Skin of body (tissue), 2 donors: ENCODE results near the gene ALDH1A2. TPM values are rescaled to one million over a fixed set of nuclear protein-coding genes. Genes with fewer than 3 reads are reported as not detected.
A peak's percentile ranks its signal among the peaks of the same experiment; 100 is the strongest.
"Not testable (repeated sequence)": the region's sequence is repeated elsewhere in the genome, so short reads cannot be mapped to it uniquely, and the experiment has no call there.

Experiments
- DNase-seq: peaks from one replicate; lab custom pipeline; 2025; lab: John Stamatoyannopoulos, UW
- total RNA-seq: library from RNA; depleted of rRNA; stranded (reverse); fragments of >200 nt; gene quantifications from one replicate; pipeline ENCODE4 v1.2.3, GENCODE V29; 2014

ALDH1A2 gene
- total RNA-seq, 1 donor from 2014 or later = 3.9 TPM

- DNase-seq = not testable (repeated sequence)
Measured at GRCh38 chr15:57999699-58000098, 65.8 kb downstream of the ALDH1A2 start.

- no peak for DNase-seq
Measured at GRCh38 chr15:57996561-57996960, 69.0 kb downstream of the ALDH1A2 start.

DNA sequence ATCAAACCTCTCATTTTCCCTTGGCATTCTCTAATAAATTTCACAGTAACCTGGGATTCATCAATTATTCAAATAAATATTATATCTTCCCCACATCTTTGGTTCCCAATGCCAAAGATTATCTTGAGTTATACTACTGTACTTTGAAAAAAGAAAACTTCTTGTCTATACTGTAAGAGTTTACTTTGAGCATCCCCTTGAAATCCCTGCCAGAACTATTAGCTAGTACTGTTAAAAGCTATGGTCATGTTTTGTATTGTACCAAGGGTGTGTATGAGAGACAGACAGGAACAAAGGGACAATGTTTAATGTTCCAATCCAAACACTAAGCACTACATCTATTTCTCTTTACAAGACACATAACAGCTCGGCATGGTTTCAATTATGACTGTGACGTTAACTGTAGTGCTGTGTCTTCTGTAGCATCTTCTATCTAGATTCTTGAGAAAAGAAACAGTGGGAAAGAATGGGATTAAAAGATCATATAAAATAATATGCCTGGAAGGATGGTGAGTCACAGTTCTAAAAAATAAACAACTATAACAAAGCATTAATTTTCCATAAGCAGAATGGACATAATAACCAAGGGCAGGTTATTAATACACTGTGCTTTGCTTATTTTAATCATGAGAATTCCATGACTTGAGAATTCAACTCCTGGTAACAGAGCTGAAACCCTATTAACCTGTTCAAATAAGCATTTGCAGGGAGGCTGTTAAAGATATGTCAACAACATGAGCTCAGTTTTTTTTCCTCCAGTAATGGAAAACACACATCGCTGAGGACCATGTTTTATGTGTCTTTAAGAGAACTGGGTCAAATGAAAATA, 71.1 kb downstream of the ALDH1A2 start:
- peak; percentile 32 for DNase-seq

GRCh38 chr15:57993409-57994145, 71.9 kb downstream of the ALDH1A2 start:
- DNase-seq = no peak

- DNase-seq = no peak
Measured at GRCh38 chr15:57992761-57993355, 72.7 kb downstream of the ALDH1A2 start.

DNA sequence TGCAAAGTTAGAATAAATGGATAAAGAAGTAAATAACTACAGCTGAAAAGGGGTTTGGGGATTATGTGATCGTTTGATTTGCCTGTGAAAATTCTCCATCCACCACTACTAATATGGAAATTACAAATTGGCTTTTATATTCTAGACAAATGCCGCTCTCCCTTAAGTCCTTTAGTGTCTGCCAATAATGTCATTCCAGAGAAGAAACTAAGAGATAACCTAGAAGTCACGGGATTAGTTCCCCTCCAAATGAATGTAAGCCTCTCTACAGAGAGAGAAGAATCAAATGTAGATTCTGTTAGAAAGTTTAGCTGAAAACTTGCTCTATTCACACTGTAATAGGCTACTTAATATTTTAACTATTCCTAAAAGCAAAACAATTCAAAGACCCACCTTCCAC, 92.0 kb downstream of the ALDH1A2 start:
- DNase-seq = no peak

- no peak for DNase-seq
Measured at GRCh38 chr15:57972864-57973263, 92.6 kb downstream of the ALDH1A2 start.

- DNase-seq = no peak
Measured at GRCh38 chr15:57969996-57970395, 95.5 kb downstream of the ALDH1A2 start.

DNA sequence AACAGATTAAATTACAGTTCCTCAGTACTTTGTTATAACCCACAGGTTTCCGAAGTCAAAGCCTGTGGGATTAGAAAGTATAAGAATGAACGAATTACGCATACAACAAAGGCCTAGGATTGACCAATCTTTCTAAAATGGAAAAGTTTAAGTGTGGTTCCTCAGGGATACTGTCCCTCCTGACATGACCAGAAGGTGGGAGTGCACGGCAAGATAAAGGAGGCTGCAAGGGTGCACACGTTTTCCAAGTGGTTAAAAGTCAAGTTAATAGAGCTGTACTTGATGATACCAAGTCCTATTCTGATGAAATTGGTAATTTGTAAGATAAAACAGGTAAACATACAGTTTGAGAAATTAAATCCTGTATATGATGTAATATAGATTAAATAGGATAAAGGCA, 96.2 kb downstream of the ALDH1A2 start:
- no peak for DNase-seq

DNA sequence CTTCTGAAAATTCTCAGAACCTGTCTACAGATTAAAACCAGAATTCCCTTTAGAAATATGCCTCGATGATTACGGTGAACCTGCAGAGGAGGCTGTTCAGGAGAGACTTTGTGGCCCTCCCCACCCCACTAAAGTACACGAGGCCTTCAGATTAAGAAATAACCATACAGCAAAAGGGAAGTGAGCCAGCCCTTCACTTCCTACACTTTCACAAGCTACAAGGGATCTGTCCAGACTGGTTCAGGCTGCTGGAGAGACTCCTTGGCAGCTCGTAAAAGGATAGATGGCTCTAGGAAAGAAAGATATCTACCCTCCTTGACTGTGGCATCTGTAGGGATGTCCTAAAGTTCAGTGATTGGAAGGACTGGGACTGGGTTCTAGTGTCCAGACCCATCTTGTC, 102.6 kb downstream of the ALDH1A2 start:
- no peak for DNase-seq

DNA sequence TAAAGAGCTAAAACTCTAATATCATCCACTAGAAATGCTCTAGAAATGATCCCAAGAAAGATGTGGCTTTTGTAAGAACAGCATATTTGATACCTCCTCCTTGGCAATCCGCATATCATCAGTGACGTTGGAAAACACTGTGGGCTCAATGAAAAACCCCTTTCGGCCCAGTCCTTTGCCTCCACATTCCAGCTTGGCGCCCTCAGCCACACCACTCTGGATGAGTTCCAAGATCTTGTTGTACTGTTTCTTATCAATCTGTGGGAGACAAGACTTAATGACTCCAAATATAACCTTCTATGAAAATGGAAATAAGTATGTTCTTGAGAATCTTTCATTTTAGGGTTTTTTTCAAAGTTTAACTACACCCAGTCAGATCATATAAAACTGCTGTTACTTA, 103.6 kb downstream of the ALDH1A2 start:
- no peak for DNase-seq

DNA sequence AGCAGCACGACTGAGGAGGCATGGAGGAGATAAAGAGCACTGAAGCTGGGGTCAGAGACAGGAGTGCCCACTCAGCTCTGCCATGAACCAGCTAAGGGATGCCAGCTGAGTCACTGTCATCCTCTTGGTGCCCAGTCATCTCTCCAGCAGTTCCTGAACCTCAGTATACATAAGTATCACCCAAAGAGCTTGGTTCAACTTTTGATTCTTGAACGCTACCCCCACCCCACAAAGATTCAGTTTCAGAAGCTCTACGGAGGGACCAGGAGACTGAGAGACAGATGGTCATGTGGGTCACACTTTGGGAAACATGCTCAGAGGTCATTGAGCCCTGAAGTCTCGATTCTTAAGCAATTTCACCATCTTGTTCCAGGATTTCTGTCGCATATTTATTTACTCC, 108.4 kb downstream of the ALDH1A2 start:
- no peak for DNase-seq

- DNase-seq = no peak
Measured at GRCh38 chr15:57953874-57954273, 111.6 kb downstream of the ALDH1A2 start.

- no peak for DNase-seq
Measured at GRCh38 chr15:57951328-57951932, 114.1 kb downstream of the ALDH1A2 start.

DNA sequence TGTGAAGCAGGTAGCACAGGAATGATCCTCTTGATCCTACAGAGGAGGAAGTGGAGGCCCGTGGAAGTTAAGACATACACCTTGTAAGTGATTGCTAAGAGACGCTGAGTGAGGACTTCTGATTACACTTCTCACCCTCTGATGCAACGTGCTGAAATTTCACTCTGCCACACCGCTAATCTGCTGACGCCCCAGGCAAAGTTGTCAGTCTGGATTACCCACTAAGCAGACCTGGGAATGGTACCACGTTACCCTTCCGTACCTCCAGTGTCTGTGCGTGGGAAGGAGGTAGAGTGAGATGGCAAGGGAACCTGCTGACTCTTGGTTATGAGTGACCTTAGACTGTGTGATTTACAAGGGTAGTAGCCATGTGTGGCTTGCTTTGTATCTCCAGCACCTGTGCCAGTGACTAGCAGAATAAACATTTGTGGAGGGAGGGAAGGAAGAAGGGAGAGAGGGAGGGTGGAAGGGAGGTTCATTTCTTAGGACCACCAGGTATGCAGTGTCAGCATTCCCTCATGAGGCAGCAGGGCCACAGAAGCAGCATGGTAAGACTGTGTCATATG, 115.0 kb downstream of the ALDH1A2 start:
- DNase-seq = no peak

DNA sequence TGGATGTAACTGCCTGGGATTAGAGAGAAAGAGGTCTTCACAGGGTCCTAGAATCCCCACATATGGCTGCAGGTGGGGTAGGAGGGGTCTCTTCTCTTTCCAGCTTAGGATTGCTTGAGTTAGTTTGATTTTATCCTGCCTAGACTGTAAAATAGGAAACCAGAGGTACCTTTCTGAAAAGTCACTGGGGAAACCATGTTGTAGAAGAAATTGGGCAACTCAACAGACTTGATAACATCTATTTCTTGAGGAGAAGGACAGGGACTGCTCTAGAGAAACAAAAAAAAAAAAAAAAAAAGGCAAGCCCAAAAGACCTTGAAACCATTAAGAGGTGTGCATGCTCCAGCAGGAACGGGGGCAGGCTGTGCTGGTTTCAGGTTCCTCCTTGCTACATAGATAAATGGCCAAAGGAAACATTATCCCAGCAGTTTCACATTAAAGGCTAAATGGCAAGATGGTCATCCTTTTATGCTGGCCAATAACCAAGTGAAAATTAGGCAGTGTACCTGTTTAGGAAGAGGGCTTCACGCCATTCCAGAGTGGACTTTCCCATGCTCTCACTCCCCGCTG, 116.1 kb downstream of the ALDH1A2 start:
- DNase-seq = no peak

GRCh38 chr15:57948351-57949289, 116.9 kb downstream of the ALDH1A2 start:
- DNase-seq = peak; percentile 12

GRCh38 chr15:57947781-57948180, 117.7 kb downstream of the ALDH1A2 start:
- DNase-seq = peak; percentile 68

- DNase-seq = no peak
Measured at GRCh38 chr15:57947282-57947681, 118.2 kb downstream of the ALDH1A2 start.

DNA sequence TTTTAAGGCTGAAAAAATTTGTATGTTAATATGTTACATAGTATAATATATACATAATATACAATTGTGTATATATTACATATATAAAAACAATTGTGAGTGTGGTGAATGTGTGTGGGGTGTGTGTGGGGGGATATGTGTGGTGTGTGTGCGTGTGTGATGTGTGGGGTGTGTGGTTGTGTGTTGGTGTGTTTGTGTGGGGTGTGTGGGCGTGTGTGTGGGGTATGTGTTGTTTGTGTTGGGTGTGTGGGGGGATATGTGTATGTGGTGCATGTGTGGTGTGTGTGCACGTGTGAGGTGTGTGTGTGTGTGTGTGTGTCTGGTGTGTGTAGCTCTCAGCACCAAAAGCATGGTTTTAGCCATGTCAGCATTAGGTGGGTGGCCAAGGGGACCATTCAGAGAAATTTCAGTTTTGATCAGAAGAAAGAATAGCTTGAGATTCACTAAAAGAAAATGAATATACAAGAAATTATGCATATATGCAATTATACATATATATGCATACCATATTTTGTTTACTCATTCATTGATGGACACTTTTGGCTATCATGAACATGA, 118.9 kb downstream of the ALDH1A2 start:
- no peak for DNase-seq
